SK-N-SH (cell line): ENCODE data around the gene SPOP. TPM values are rescaled to one million over a fixed set of nuclear protein-coding genes. Genes with fewer than 3 reads are reported as not detected.

Experiments
- CTCF ChIA-PET: fragments of 300-600, 350-600 bp; formaldehyde crosslinking; extraction: SDS; loops from one replicate; lab custom pipeline; 2021; lab: Yijun Ruan, JAX
- POLR2A ChIA-PET: fragments of 350-600 bp; sonication (Branson Sonifier 250); formaldehyde crosslinking; extraction: SDS; loops from one replicate; lab custom pipeline; 2020; ENCODE audit warnings: antibody characterized with exemption, inconsistent platforms; lab: Yijun Ruan, JAX
- DNase-seq: peaks from one replicate; pipeline ENCODE4 v3.0.0; 2012
- H2AFZ ChIP-seq: fragments of 200-600 bp; sonication (generic); 2 replicates; pipeline ENCODE4 v1.8.1; 2016; ENCODE audit warnings: antibody characterized with exemption, mild to moderate bottlenecking, low read depth
- H3F3A ChIP-seq: fragments of 200-600 bp; sonication (generic); replicated peaks from 2 replicates; pipeline ENCODE3; 2016; ENCODE audit warnings: antibody characterized with exemption, mild to moderate bottlenecking; ENCODE audit not compliant: insufficient read depth
- H3K27ac ChIP-seq, 2 experiments: fragments of 200-500 bp in 1 of 2; fragments of 200-600 bp in 1 of 2; sonication (Bioruptor generic) in 1 of 2; sonication (generic), shearing (Covaris generic) in 1 of 2; 2 replicates each; pipeline versions ENCODE4 v1.5.1 to v1.6.1; 2014 to 2016; ENCODE audit warnings: low read depth in 2 of 2, inconsistent platforms in 1 of 2, low read length in 1 of 2, mild to moderate bottlenecking in 1 of 2, mixed read lengths in 1 of 2
- H3K27me3 ChIP-seq: fragments of 200-600 bp; sonication (generic), shearing (Covaris generic); 2 replicates; pipeline ENCODE4 v1.6.1; 2016; ENCODE audit warnings: mixed run types; ENCODE audit not compliant: insufficient read depth
- H3K36me3 ChIP-seq, 2 experiments: fragments of 200-500 bp in 1 of 2; fragments of 200-600 bp in 1 of 2; sonication (Bioruptor generic) in 1 of 2; sonication (generic) in 1 of 2; replicated peaks in 1 of 2; 2 replicates each; pipeline versions ENCODE3 to v1.5.1; 2014 to 2016; ENCODE audit warnings: low read length in 1 of 2, mild to moderate bottlenecking in 1 of 2; ENCODE audit not compliant: insufficient read depth in 2 of 2, control insufficient read depth in 1 of 2
- H3K4me1 ChIP-seq, 2 experiments: fragments of 200-500 bp in 1 of 2; fragments of 200-600 bp in 1 of 2; sonication (Bioruptor generic) in 1 of 2; sonication (generic), shearing (Covaris generic) in 1 of 2; 2 replicates each; pipeline versions ENCODE4 v1.5.1 to v1.6.1; 2014 to 2016; ENCODE audit warnings: low read depth in 1 of 2, low read length in 1 of 2, mixed run types in 1 of 2; ENCODE audit not compliant: insufficient read depth in 2 of 2, control insufficient read depth in 1 of 2
- H3K4me2 ChIP-seq: fragments of 200-600 bp; sonication (generic), shearing (Covaris generic); 2 replicates; pipeline ENCODE4 v1.6.1; 2017; ENCODE audit warnings: mixed run types
- H3K4me3 ChIP-seq, 2 experiments: fragments of 200-500 bp in 1 of 2; fragments of 200-600 bp in 1 of 2; sonication (Bioruptor generic) in 1 of 2; sonication (generic), shearing (Covaris generic) in 1 of 2; 2 replicates each; pipeline versions ENCODE4 v1.5.1 to v1.8.1; 2014 to 2016; ENCODE audit warnings: low read depth in 2 of 2, inconsistent platforms in 1 of 2, low read length in 1 of 2, mild to moderate bottlenecking in 1 of 2, mixed read lengths in 1 of 2, moderate library complexity in 1 of 2
- H3K79me2 ChIP-seq: fragments of 200-600 bp; sonication (generic); 2 replicates; pipeline ENCODE4 v1.8.1; 2017; ENCODE audit warnings: mild to moderate bottlenecking; ENCODE audit not compliant: insufficient read depth
- H3K9ac ChIP-seq: fragments of 200-600 bp; sonication (generic); 2 replicates; pipeline ENCODE4 v1.6.1; 2017; ENCODE audit warnings: mixed run types
- H3K9me2 ChIP-seq: fragments of 200-600 bp; sonication (generic); 2 replicates; pipeline ENCODE4 v1.6.1; 2017; ENCODE audit warnings: mixed run types
- H3K9me3 ChIP-seq: fragments of 200-600 bp; sonication (generic); 2 replicates; pipeline ENCODE4 v1.6.1; 2017; ENCODE audit warnings: mixed run types, mild to moderate bottlenecking, moderate library complexity
- H4K20me1 ChIP-seq: fragments of 200-600 bp; sonication (generic); 2 replicates; pipeline ENCODE4 v1.6.1; 2017; ENCODE audit warnings: mild to moderate bottlenecking, mixed run types; ENCODE audit not compliant: insufficient read depth
- EZH2phosphoT487 ChIP-seq: fragments of 200-600 bp; sonication (generic); IDR thresholded peaks from 2 replicates; pipeline ENCODE4 v1.6.1; 2017; ENCODE audit warnings: low read depth, mixed run types, mild to moderate bottlenecking, antibody characterized with exemption, moderate library complexity, borderline replicate concordance
- FOXJ3 ChIP-seq: sonication (generic); formaldehyde crosslinking; IDR thresholded peaks from 2 replicates; pipeline ENCODE4 v1.5.1; 2020; ENCODE audit warnings: mild to moderate bottlenecking, missing genetic modification reagents
- GATA2 ChIP-seq: sonication (generic); formaldehyde crosslinking; IDR thresholded peaks from 2 replicates; pipeline ENCODE4 v1.5.0; 2020; ENCODE audit warnings: mild to moderate bottlenecking, missing genetic modification reagents
- JUND ChIP-seq: IDR thresholded peaks from 2 replicates; pipeline ENCODE4 v1.4.0; 2012
- NFIC ChIP-seq: IDR thresholded peaks from 2 replicates; pipeline ENCODE4 v1.4.0; 2012; ENCODE audit warnings: borderline replicate concordance
- RAD21 ChIP-seq: IDR thresholded peaks from 2 replicates; pipeline ENCODE4 v1.6.1; 2012; ENCODE audit warnings: mild to moderate bottlenecking, low read length
- RCOR1 ChIP-seq: fragments of 150-350 bp; IDR thresholded peaks from 2 replicates; pipeline ENCODE4 v1.6.1; 2017; ENCODE audit warnings: antibody characterized with exemption, low read length
- SIN3A ChIP-seq: IDR thresholded peaks from 2 replicates; pipeline ENCODE4 v1.6.1; 2012; ENCODE audit warnings: low read depth, mild to moderate bottlenecking, low read length, moderate library complexity, borderline replicate concordance
- TCF12 ChIP-seq: IDR thresholded peaks from 2 replicates; pipeline ENCODE4 v1.4.0; 2012
- YY1 ChIP-seq: IDR thresholded peaks from 2 replicates; pipeline ENCODE4 v1.4.0; 2012; ENCODE audit warnings: low read depth, mild to moderate bottlenecking
- WGBS: methylation state at CpG from one replicate; pipeline ENCODE4 v1.1.6; 2017; ENCODE audit warnings: low lambda C conversion rate; 5-methylcytosine and 5-hydroxymethylcytosine counted together
- polyA plus RNA-seq, 3 experiments: library from polyadenylated mRNA; depleted of rRNA; stranded (reverse); fragments of >200 nt; gene quantifications; 2 replicates each; pipeline ENCODE4 v1.2.3, GENCODE V29; 2012
- TF ChIP-seq, protein P1 (sequence below): fragments of 150-350 bp; IDR thresholded peaks from 2 replicates; pipeline ENCODE4 v1.6.1; 2016; ENCODE audit warnings: mild to moderate bottlenecking, low read depth, low read length
- TF ChIP-seq, protein P2 (sequence below): fragments of 200-600 bp; sonication (generic); IDR thresholded peaks from 2 replicates; pipeline ENCODE4 v1.6.1; 2017; ENCODE audit warnings: antibody characterized with exemption, mild to moderate bottlenecking, moderate library complexity

The SPOP gene
- polyA plus RNA-seq, 1 of the 3 experiments (the other 2 are of a cell fraction), result 54.0 TPM

DNA sequence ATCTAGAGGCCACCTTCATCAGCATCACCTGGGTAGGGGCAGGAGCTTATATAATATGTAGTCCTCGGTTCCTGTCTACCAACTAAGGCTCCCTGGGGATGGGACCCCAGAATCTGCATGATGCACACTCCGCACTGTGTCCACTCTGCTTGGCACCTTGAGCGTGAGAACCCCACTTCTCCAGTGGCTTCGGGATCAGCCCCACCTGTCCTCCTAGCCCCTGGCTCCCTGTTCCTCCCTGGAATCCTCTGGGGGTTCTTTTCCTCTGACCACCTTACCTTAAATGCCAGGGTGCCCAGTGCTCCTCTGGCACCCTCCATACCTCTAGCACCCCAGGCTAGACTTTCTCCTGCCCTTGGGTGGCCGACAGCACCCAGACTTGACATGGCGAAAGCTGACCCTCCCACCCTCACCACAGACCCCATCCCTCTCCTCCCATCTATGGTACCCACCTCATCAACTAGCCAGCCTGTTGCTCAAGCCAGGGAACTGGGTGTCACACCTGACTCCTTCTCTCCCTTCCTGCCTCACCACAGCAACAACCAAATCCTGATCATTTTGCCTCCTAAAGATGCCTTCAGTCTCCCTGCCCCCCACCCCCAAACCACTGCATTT lies 105.0 kb downstream of the SPOP start:
- DNase-seq, result no peak
- Histone ChIP-seq H3K4me1 (peaks cover 3 to 22% of the 10 kb centered on the region in 2 experiments; a peak in 2 of 4 replicates), H3K9me3 (no peaks in the 10 kb centered on the region), H3K4me2 (no peak overlapping the region), H3F3A (peaks cover 23% of the 10 kb centered on the region), H3K27ac (no peak overlapping the region), H3K79me2 (no peaks in the 10 kb centered on the region), H3K9me2 (no peaks in the 10 kb centered on the region), H3K36me3 (no peaks in the 10 kb centered on the region), H3K9ac (no peak overlapping the region), H3K27me3 (peaks cover 15% of the 10 kb centered on the region; the same call in 1 of the 2 replicates), H3K4me3 (no peak overlapping the region), H2AFZ (no peak overlapping the region), H4K20me1 (no peaks in the 10 kb centered on the region)
- CTCF ChIA-PET, result interaction anchor here (0.9 to 48.9 kb wide), 4 partner anchors 14 to 425 kb away, joined by 3 to 2107 read pairs (median 62); partner anchors contain the start of genes SLC35B1 and SPOP
- POLR2A ChIA-PET, result no interaction called here
- TF ChIP-seq, protein P1, sequence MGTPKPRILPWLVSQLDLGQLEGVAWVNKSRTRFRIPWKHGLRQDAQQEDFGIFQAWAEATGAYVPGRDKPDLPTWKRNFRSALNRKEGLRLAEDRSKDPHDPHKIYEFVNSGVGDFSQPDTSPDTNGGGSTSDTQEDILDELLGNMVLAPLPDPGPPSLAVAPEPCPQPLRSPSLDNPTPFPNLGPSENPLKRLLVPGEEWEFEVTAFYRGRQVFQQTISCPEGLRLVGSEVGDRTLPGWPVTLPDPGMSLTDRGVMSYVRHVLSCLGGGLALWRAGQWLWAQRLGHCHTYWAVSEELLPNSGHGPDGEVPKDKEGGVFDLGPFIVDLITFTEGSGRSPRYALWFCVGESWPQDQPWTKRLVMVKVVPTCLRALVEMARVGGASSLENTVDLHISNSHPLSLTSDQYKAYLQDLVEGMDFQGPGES, result no peak
- no peak for TF ChIP-seq RAD21
- TF ChIP-seq SIN3A, result no peak
- no peak for TF ChIP-seq RCOR1
- TF ChIP-seq, protein P2, sequence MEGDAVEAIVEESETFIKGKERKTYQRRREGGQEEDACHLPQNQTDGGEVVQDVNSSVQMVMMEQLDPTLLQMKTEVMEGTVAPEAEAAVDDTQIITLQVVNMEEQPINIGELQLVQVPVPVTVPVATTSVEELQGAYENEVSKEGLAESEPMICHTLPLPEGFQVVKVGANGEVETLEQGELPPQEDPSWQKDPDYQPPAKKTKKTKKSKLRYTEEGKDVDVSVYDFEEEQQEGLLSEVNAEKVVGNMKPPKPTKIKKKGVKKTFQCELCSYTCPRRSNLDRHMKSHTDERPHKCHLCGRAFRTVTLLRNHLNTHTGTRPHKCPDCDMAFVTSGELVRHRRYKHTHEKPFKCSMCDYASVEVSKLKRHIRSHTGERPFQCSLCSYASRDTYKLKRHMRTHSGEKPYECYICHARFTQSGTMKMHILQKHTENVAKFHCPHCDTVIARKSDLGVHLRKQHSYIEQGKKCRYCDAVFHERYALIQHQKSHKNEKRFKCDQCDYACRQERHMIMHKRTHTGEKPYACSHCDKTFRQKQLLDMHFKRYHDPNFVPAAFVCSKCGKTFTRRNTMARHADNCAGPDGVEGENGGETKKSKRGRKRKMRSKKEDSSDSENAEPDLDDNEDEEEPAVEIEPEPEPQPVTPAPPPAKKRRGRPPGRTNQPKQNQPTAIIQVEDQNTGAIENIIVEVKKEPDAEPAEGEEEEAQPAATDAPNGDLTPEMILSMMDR, result no peak
- WGBS, result 40% methylated on average over 6 of the region's 6 CpGs

DNA sequence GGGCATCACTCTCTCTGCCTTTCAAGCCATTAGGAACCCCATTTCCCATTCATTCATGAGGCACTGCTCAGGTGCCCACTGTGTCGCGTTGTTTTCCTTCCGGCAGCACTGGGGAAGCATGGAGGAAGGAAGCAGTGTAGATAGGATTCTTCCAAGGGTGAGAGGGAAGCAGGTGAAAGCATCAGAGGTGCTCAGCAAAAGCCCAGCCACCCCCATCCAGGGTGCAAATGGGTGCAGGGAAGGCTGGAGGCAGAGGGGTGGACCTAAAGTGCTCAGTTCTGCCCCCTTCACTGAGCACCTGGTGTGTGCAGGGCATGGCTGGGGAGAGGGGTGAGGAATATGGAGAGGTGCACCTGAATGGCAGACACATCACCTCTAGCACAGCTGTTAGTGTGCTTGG lies 105.7 kb downstream of the SPOP start:
- no peak for DNase-seq

More for the DNA sequence above, 105.7 kb downstream of the SPOP start:
- no peak overlapping the region for H2AFZ ChIP-seq
- H3K79me2 ChIP-seq, result no peaks in the 10 kb centered on the region
- H3K9me3 ChIP-seq, result no peaks in the 10 kb centered on the region
- WGBS, result 26% methylated on average over 3 of the region's 3 CpGs
- H3K36me3 ChIP-seq, result no peaks in the 10 kb centered on the region
- no peak overlapping the region for H3K27ac ChIP-seq
- ChIA-PET POLR2A (no interaction called here), CTCF (interaction anchor here (1.1 to 48.9 kb wide), 5 partner anchors 13 to 426 kb away, joined by 3 to 2107 read pairs (median 42); partner anchors contain the start of genes SLC35B1 and SPOP)
- peaks cover 19% of the 10 kb centered on the region for H3K27me3 ChIP-seq
- H3K4me2 ChIP-seq, result no peak overlapping the region
- H3K4me1 ChIP-seq, result peaks cover 3 to 23% of the 10 kb centered on the region in 2 experiments; a peak in 2 of 4 replicates
- H4K20me1 ChIP-seq, result no peaks in the 10 kb centered on the region
- no peak overlapping the region for H3K4me3 ChIP-seq
- H3K9ac ChIP-seq, result no peak overlapping the region
- no peak for TF ChIP-seq EZH2phosphoT487
- TF ChIP-seq GATA2, result no peak
- no peak for TF ChIP-seq NFIC
- no peak for TF ChIP-seq FOXJ3 (CRISPR knock-in tag)
- TF ChIP-seq TCF12, result no peak
- TF ChIP-seq YY1, result no peak
- no peak for TF ChIP-seq JUND
- H3F3A ChIP-seq, result peaks cover 23% of the 10 kb centered on the region
- H3K9me2 ChIP-seq, result no peaks in the 10 kb centered on the region
